ENCODE results near the gene KCNQ1OT1.

Gene KCNQ1OT1

GRCh38 chr11:2664791-2665525 is 34.8 kb downstream of the KCNQ1OT1 start:
- no peak overlapping the region for H3K4me3 Mint-ChIP-seq
- H3K27me3 Mint-ChIP-seq = no peaks in the 10 kb centered on the region
- no peaks in the 10 kb centered on the region for H3K4me1 Mint-ChIP-seq
- H3K27ac Mint-ChIP-seq = no peak overlapping the region
- H3K36me3 Mint-ChIP-seq = peaks cover 63% of the 10 kb centered on the region
- no peak for ATAC-seq
- H3K9me3 Mint-ChIP-seq = no peaks in the 10 kb centered on the region

GRCh38 chr11:2664376-2664775 is 35.4 kb downstream of the KCNQ1OT1 start:
- Mint-ChIP-seq H3K4me1 (no peaks in the 10 kb centered on the region), H3K4me3 (no peak overlapping the region), H3K36me3 (peaks cover 66% of the 10 kb centered on the region), H3K9me3 (no peaks in the 10 kb centered on the region), H3K27me3 (no peaks in the 10 kb centered on the region), H3K27ac (no peak overlapping the region)
- ATAC-seq = no peak

GRCh38 chr11:2663915-2664314 is 35.9 kb downstream of the KCNQ1OT1 start:
- ATAC-seq = no peak
- no peak overlapping the region for H3K27ac Mint-ChIP-seq
- H3K9me3 Mint-ChIP-seq = peaks cover 3% of the 10 kb centered on the region
- no peaks in the 10 kb centered on the region for H3K27me3 Mint-ChIP-seq
- H3K36me3 Mint-ChIP-seq = peaks cover 70% of the 10 kb centered on the region
- no peak overlapping the region for H3K4me3 Mint-ChIP-seq
- no peaks in the 10 kb centered on the region for H3K4me1 Mint-ChIP-seq

- H3K27ac Mint-ChIP-seq = no peak overlapping the region
- peaks cover 5% of the 10 kb centered on the region for H3K9me3 Mint-ChIP-seq
- no peak overlapping the region for H3K4me3 Mint-ChIP-seq
- no peak for ATAC-seq
- H3K36me3 Mint-ChIP-seq = peaks cover 70% of the 10 kb centered on the region
- no peaks in the 10 kb centered on the region for H3K27me3 Mint-ChIP-seq
- no peaks in the 10 kb centered on the region for H3K4me1 Mint-ChIP-seq
These were observed 36.3 kb downstream of the KCNQ1OT1 start for GRCh38 chr11:2663506-2663905.

- no peaks in the 10 kb centered on the region for H3K4me1 Mint-ChIP-seq
- peaks cover 5% of the 10 kb centered on the region for H3K9me3 Mint-ChIP-seq
- ATAC-seq = no peak
- no peaks in the 10 kb centered on the region for H3K27me3 Mint-ChIP-seq
- H3K4me3 Mint-ChIP-seq = no peak overlapping the region
- H3K27ac Mint-ChIP-seq = no peak overlapping the region
- peaks cover 73% of the 10 kb centered on the region for H3K36me3 Mint-ChIP-seq
These were observed 37.1 kb downstream of the KCNQ1OT1 start for GRCh38 chr11:2662430-2663299.

- H3K36me3 Mint-ChIP-seq = peaks cover 80% of the 10 kb centered on the region
- H3K9me3 Mint-ChIP-seq = peaks cover 5% of the 10 kb centered on the region
- no peak for ATAC-seq
- H3K4me3 Mint-ChIP-seq = no peak overlapping the region
- no peaks in the 10 kb centered on the region for H3K27me3 Mint-ChIP-seq
- H3K4me1 Mint-ChIP-seq = no peaks in the 10 kb centered on the region
- H3K27ac Mint-ChIP-seq = no peak overlapping the region
These were observed 37.8 kb downstream of the KCNQ1OT1 start for GRCh38 chr11:2662024-2662312.

GRCh38 chr11:2661173-2662023 is 38.4 kb downstream of the KCNQ1OT1 start:
- Mint-ChIP-seq H3K9me3 (peaks cover 5% of the 10 kb centered on the region), H3K36me3 (peaks cover 86% of the 10 kb centered on the region), H3K27me3 (no peaks in the 10 kb centered on the region), H3K27ac (no peak overlapping the region), H3K4me3 (no peak overlapping the region), H3K4me1 (no peaks in the 10 kb centered on the region)
- ATAC-seq = no peak

GRCh38 chr11:2660357-2660939 is 39.3 kb downstream of the KCNQ1OT1 start:
- Mint-ChIP-seq H3K36me3 (peaks cover 92% of the 10 kb centered on the region), H3K9me3 (peaks cover 5% of the 10 kb centered on the region), H3K4me3 (no peak overlapping the region), H3K4me1 (peaks cover 8% of the 10 kb centered on the region), H3K27ac (no peak overlapping the region), H3K27me3 (no peaks in the 10 kb centered on the region)
- ATAC-seq = no peak

- Mint-ChIP-seq H3K9me3 (peaks cover 5% of the 10 kb centered on the region), H3K27me3 (no peaks in the 10 kb centered on the region), H3K36me3 (peaks cover 91% of the 10 kb centered on the region), H3K4me1 (peaks cover 8% of the 10 kb centered on the region), H3K4me3 (no peak overlapping the region), H3K27ac (no peak overlapping the region)
- no peak for ATAC-seq
These were observed 42.0 kb downstream of the KCNQ1OT1 start for GRCh38 chr11:2657697-2658284.

- peaks cover 89% of the 10 kb centered on the region for H3K36me3 Mint-ChIP-seq
- H3K4me3 Mint-ChIP-seq = no peak overlapping the region
- H3K9me3 Mint-ChIP-seq = peaks cover 5% of the 10 kb centered on the region
- H3K27ac Mint-ChIP-seq = no peak overlapping the region
- H3K27me3 Mint-ChIP-seq = no peaks in the 10 kb centered on the region
- ATAC-seq = no peak
- H3K4me1 Mint-ChIP-seq = peaks cover 8% of the 10 kb centered on the region
These were observed 42.9 kb downstream of the KCNQ1OT1 start for GRCh38 chr11:2656859-2657258.

GRCh38 chr11:2655834-2656622 is 43.8 kb downstream of the KCNQ1OT1 start:
- no peaks in the 10 kb centered on the region for H3K27me3 Mint-ChIP-seq
- H3K36me3 Mint-ChIP-seq = peaks cover 89% of the 10 kb centered on the region
- peaks cover 8% of the 10 kb centered on the region for H3K4me1 Mint-ChIP-seq
- H3K27ac Mint-ChIP-seq = peak overlapping the region; percentile 15
- peaks cover 6% of the 10 kb centered on the region for H3K9me3 Mint-ChIP-seq
- H3K4me3 Mint-ChIP-seq = no peak overlapping the region
- no peak for ATAC-seq

- Mint-ChIP-seq H3K4me1 (peaks cover 8% of the 10 kb centered on the region), H3K27me3 (no peaks in the 10 kb centered on the region), H3K4me3 (no peak overlapping the region), H3K27ac (no peak overlapping the region), H3K9me3 (peaks cover 12% of the 10 kb centered on the region), H3K36me3 (peaks cover 89% of the 10 kb centered on the region)
- no peak for ATAC-seq
These were observed 44.6 kb downstream of the KCNQ1OT1 start for GRCh38 chr11:2655016-2655719.

- Mint-ChIP-seq H3K27me3 (no peaks in the 10 kb centered on the region), H3K4me3 (no peak overlapping the region), H3K9me3 (peaks cover 19% of the 10 kb centered on the region), H3K4me1 (peaks cover 8% of the 10 kb centered on the region), H3K27ac (no peak overlapping the region), H3K36me3 (peaks cover 92% of the 10 kb centered on the region)
- ATAC-seq = no peak
These were observed 45.7 kb downstream of the KCNQ1OT1 start for GRCh38 chr11:2653930-2654739.
